OCI-LY1 (cell line): ENCODE data around the gene CARNS1.

Experiments used
- H2AFZ ChIP-seq: fragments of 200-600 bp; sonication (generic), shearing (Covaris generic); 2 replicates; pipeline ENCODE4 v1.6.0; 2014; ENCODE audit warnings: antibody characterized with exemption, mild to moderate bottlenecking, low read length
- H3F3A ChIP-seq: fragments of 200-600 bp; sonication (generic), shearing (Covaris generic); 2 replicates; pipeline ENCODE4 v1.6.0; 2014; ENCODE audit warnings: mild to moderate bottlenecking, antibody characterized with exemption, low read length, moderate library complexity; ENCODE audit not compliant: insufficient read depth
- H3K27ac ChIP-seq: fragments of 200-600 bp; sonication (generic); 2 replicates; pipeline ENCODE4 v1.5.1; 2014; ENCODE audit warnings: low read length, mixed run types, mild to moderate bottlenecking, low read depth; ENCODE audit not compliant: poor library complexity, severe bottlenecking
- H3K27me3 ChIP-seq: fragments of 200-600 bp; sonication (generic); 2 replicates; pipeline ENCODE4 v1.6.0; 2014; ENCODE audit warnings: antibody characterized with exemption, mild to moderate bottlenecking, low read length, moderate library complexity; ENCODE audit not compliant: insufficient read depth
- H3K36me3 ChIP-seq: fragments of 200-600 bp; sonication (generic); 2 replicates; pipeline ENCODE4 v1.6.1; 2014; ENCODE audit warnings: mild to moderate bottlenecking, antibody characterized with exemption, low read length, moderate library complexity, mixed read lengths; ENCODE audit not compliant: insufficient read depth
- H3K4me1 ChIP-seq: fragments of 200-600 bp; sonication (generic); 2 replicates; pipeline ENCODE4 v1.5.1; 2014; ENCODE audit warnings: mild to moderate bottlenecking, low read length, moderate library complexity; ENCODE audit not compliant: insufficient read depth, severe bottlenecking
- H3K4me2 ChIP-seq: fragments of 200-600 bp; sonication (generic), shearing (Covaris generic); 2 replicates; pipeline ENCODE4 v1.6.1; 2014; ENCODE audit warnings: low read length
- H3K4me3 ChIP-seq: fragments of 200-600 bp; sonication (generic); 2 replicates; pipeline ENCODE4 v1.5.1; 2014; ENCODE audit warnings: low read length, low read depth, mild to moderate bottlenecking, mixed read lengths; ENCODE audit not compliant: poor library complexity, severe bottlenecking
- H3K79me2 ChIP-seq: fragments of 200-600 bp; shearing (Covaris generic); 2 replicates; pipeline ENCODE4 v1.6.1; 2016; ENCODE audit warnings: mixed run types, low read length, mixed read lengths; ENCODE audit not compliant: insufficient read depth
- H3K9ac ChIP-seq: fragments of 200-600 bp; sonication (generic), shearing (Covaris generic); 2 replicates; pipeline ENCODE4 v1.6.1; 2014; ENCODE audit warnings: mild to moderate bottlenecking, low read length, mixed read lengths
- H3K9me2 ChIP-seq: fragments of 200-600 bp; sonication (generic), shearing (Covaris generic); 2 replicates; pipeline ENCODE4 v1.6.1; 2014; ENCODE audit warnings: low read depth, mild to moderate bottlenecking, low read length, mixed read lengths
- H3K9me3 ChIP-seq: fragments of 200-600 bp; shearing (Covaris generic); 2 replicates; pipeline ENCODE4 v1.6.1; 2014; ENCODE audit warnings: low read length, mixed read lengths
- H4K20me1 ChIP-seq: fragments of 200-600 bp; sonication (generic), shearing (Covaris generic); 2 replicates; pipeline ENCODE4 v1.6.0; 2016; ENCODE audit warnings: mild to moderate bottlenecking, low read length; ENCODE audit not compliant: insufficient read depth
- EZH2 ChIP-seq: fragments of 200-600 bp; sonication (generic), shearing (Covaris generic); IDR thresholded peaks from 2 replicates; pipeline ENCODE4 v1.8.0; 2017; ENCODE audit warnings: borderline replicate concordance, mixed run types, mild to moderate bottlenecking, antibody characterized with exemption, low read length, moderate library complexity, mixed read lengths
- TF ChIP-seq, protein P1 (sequence below): fragments of 200-600 bp; sonication (generic), shearing (Covaris generic); IDR thresholded peaks from 2 replicates; pipeline ENCODE4 v1.5.1; 2017; ENCODE audit warnings: mild to moderate bottlenecking, antibody characterized with exemption, low read length, moderate library complexity, mixed read lengths

Gene CARNS1

GRCh38 chr11:67434395-67434881 lies 19.0 kb downstream of the CARNS1 start:
- Histone ChIP-seq H4K20me1 (no peaks in the 10 kb centered on the region), H3K9me3 (no peaks in the 10 kb centered on the region), H3K4me1 (peaks cover 90% of the 10 kb centered on the region), H3K4me3 (peak overlapping the region; percentile 79), H3K4me2 (peak overlapping the region; percentile 89), H3K9ac (peak overlapping the region; percentile 92; the same call in 1 of the 2 replicates), H3K9me2 (no peaks in the 10 kb centered on the region), H3F3A (no peaks in the 10 kb centered on the region), H3K27me3 (no peaks in the 10 kb centered on the region), H3K79me2 (peaks cover under 1% of the 10 kb centered on the region; the same call in 1 of the 2 replicates), H3K27ac (peak overlapping the region; percentile 97), H3K36me3 (peaks cover 63% of the 10 kb centered on the region), H2AFZ (no peak overlapping the region)
- TF ChIP-seq, protein P1, sequence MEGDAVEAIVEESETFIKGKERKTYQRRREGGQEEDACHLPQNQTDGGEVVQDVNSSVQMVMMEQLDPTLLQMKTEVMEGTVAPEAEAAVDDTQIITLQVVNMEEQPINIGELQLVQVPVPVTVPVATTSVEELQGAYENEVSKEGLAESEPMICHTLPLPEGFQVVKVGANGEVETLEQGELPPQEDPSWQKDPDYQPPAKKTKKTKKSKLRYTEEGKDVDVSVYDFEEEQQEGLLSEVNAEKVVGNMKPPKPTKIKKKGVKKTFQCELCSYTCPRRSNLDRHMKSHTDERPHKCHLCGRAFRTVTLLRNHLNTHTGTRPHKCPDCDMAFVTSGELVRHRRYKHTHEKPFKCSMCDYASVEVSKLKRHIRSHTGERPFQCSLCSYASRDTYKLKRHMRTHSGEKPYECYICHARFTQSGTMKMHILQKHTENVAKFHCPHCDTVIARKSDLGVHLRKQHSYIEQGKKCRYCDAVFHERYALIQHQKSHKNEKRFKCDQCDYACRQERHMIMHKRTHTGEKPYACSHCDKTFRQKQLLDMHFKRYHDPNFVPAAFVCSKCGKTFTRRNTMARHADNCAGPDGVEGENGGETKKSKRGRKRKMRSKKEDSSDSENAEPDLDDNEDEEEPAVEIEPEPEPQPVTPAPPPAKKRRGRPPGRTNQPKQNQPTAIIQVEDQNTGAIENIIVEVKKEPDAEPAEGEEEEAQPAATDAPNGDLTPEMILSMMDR: no peak
- no peak for TF ChIP-seq EZH2

- no peaks in the 10 kb centered on the region for H3K79me2 ChIP-seq
- H2AFZ ChIP-seq: no peak overlapping the region
- no peaks in the 10 kb centered on the region for H3K27me3 ChIP-seq
- H3K9ac ChIP-seq: peak overlapping the region; percentile 92
- H3K36me3 ChIP-seq: peaks cover 55% of the 10 kb centered on the region
- peak overlapping the region; percentile 79 for H3K4me3 ChIP-seq
- peaks cover 90% of the 10 kb centered on the region for H3K4me1 ChIP-seq
- H3K4me2 ChIP-seq: peak overlapping the region; percentile 89
- no peaks in the 10 kb centered on the region for H3K9me2 ChIP-seq
- no peaks in the 10 kb centered on the region for H3K9me3 ChIP-seq
- peak overlapping the region; percentile 97 for H3K27ac ChIP-seq
- no peaks in the 10 kb centered on the region for H4K20me1 ChIP-seq
- TF ChIP-seq, protein P1: no peak
- no peak for TF ChIP-seq EZH2
- no peaks in the 10 kb centered on the region for H3F3A ChIP-seq
These were observed 19.7 kb downstream of the CARNS1 start for GRCh38 chr11:67435031-67435726.

DNA sequence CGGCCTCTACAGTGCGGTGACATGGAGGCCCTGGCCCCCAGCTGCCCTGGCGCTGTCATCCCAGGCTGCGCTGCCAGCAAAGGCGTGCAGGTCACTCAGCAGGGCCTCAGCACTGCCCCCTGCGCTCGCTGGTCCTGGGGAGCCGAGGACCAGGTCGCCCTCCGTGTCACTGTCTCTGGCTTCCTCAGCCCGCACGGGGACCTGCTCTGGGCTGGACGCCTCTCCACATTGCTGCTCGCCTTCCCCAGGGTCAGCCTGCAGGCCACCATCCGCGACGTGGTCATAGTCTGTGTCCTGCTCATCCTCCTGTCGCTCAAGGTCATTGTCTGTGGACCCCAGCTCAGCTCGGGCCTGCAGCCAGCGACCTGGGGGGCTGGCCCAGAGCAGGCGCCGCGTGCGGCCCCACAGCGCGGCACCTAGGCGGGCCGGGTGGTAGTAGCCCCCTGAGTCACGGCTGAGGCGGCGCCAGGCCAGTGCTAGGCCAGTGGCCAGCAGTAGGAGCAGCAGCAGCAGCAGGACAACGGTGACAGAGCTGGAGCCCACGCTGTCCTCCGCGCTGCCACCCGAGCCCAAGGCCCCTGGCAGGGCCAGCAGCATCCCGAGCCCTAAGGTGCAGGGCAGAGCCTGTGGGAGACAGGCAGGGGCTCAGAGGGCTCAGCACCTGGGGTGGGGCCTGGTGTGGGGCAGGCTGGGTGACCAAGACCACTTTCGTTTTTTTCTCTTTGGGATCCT lies 20.4 kb downstream of the CARNS1 start:
- H3K4me3 ChIP-seq: peak overlapping the region; percentile 79
- peaks cover 94% of the 10 kb centered on the region for H3K4me1 ChIP-seq
- no peak overlapping the region for H2AFZ ChIP-seq
- peak overlapping the region; percentile 89 for H3K4me2 ChIP-seq
- peak overlapping the region; percentile 97 for H3K27ac ChIP-seq
- no peaks in the 10 kb centered on the region for H3K9me3 ChIP-seq
- H3K27me3 ChIP-seq: no peaks in the 10 kb centered on the region
- H3K79me2 ChIP-seq: no peaks in the 10 kb centered on the region
- H3K9ac ChIP-seq: peak overlapping the region; percentile 92
- no peaks in the 10 kb centered on the region for H4K20me1 ChIP-seq
- H3K36me3 ChIP-seq: peaks cover 54% of the 10 kb centered on the region
- no peaks in the 10 kb centered on the region for H3F3A ChIP-seq
- no peaks in the 10 kb centered on the region for H3K9me2 ChIP-seq
- TF ChIP-seq, protein P1: no peak
- TF ChIP-seq EZH2: no peak
